Spleen (tissue), 7 donors: ENCODE results near the gene OGG1.

Experiments
- POLR2A ChIP-seq, 3 donors: fragments of 450-650 bp; IDR thresholded peaks; one replicate each; pipeline ENCODE4 v1.5.1; 2017; ENCODE audit warnings: antibody characterized with exemption in 3 of 3, mild to moderate bottlenecking in 1 of 3
- POLR2AphosphoS5 ChIP-seq, 3 donors: sonication (generic); formaldehyde crosslinking; IDR thresholded peaks; one replicate each; pipeline ENCODE4 v1.5.1; 2017; ENCODE audit warnings: antibody characterized with exemption in 3 of 3
- TF ChIP-seq, protein P1 (sequence below), 11 experiments: fragments of 200-600 bp in 7 of 11; fragments of 450-650 bp in 4 of 11; sonication (generic) in 4 of 11; IDR thresholded peaks in 8 of 11; conservative IDR thresholded peaks in 3 of 11; 1 replicate in 7 of 11; 2 replicates in 4 of 11; pipeline versions ENCODE4 v1.4.0 to v1.8.0; 2016 to 2021; ENCODE audit warnings: antibody characterized with exemption in 11 of 11, inconsistent platforms in 4 of 11, mild to moderate bottlenecking in 1 of 11
- donor health status: DM: no; HTN: no; CAD: no; lungs with moderate emphysema.
- donor health status: DM: no; HTN: no; CAD: no.
- donor health status: DM: no; HTN: no; CAD: no.

DNA sequence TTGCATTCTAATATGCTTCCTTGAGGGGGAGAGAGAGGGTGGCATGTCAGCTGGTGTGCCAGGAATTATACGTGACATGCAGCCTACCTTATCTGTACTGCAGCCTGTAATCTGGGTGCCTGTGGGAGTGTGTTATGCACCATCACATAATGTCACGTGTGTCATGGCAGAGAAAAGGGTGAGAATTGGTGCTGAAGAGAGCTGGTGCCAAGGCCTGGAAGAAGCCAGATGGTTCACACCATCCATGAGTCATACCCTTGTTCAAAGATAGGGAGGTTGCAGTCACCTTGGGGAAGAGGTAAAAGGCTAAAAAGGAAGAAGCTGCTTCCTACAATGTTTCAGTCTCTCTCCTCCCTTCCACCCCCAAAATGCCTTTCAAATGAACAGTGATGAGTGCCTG lies 12.9 kb upstream of the OGG1 start:
- TF ChIP-seq, protein P1, sequence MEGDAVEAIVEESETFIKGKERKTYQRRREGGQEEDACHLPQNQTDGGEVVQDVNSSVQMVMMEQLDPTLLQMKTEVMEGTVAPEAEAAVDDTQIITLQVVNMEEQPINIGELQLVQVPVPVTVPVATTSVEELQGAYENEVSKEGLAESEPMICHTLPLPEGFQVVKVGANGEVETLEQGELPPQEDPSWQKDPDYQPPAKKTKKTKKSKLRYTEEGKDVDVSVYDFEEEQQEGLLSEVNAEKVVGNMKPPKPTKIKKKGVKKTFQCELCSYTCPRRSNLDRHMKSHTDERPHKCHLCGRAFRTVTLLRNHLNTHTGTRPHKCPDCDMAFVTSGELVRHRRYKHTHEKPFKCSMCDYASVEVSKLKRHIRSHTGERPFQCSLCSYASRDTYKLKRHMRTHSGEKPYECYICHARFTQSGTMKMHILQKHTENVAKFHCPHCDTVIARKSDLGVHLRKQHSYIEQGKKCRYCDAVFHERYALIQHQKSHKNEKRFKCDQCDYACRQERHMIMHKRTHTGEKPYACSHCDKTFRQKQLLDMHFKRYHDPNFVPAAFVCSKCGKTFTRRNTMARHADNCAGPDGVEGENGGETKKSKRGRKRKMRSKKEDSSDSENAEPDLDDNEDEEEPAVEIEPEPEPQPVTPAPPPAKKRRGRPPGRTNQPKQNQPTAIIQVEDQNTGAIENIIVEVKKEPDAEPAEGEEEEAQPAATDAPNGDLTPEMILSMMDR (IDR thresholded peaks at IDR 0.05 in 8 of 11, conservative IDR thresholded peaks at IDR 0.05 in 3 of 11), result no peak
- TF ChIP-seq POLR2A (IDR thresholded peaks at IDR 0.05) (no peak), POLR2AphosphoS5 (IDR thresholded peaks at IDR 0.05) (no peak)
